Panc1 (cell line): ENCODE measurements around the gene ARMC8.

Experiments
- POLR2AphosphoS5 ChIP-seq: IDR thresholded peaks from 2 replicates; pipeline ENCODE4 v1.6.1; 2012; ENCODE audit warnings: mild to moderate bottlenecking, low read depth, low read length, moderate library complexity
- TF ChIP-seq, protein P1 (sequence below), 2 experiments: IDR thresholded peaks; 2 replicates each; pipeline ENCODE4 v1.6.1; 2011 to 2012; ENCODE audit warnings: low read depth in 2 of 2, control low read depth in 1 of 2, low read length in 1 of 2, mild to moderate bottlenecking in 1 of 2, moderate library complexity in 1 of 2; ENCODE audit not compliant: insufficient read depth in 1 of 2

GRCh38 chr3:138227650-138228049 is 40.5 kb downstream of the ARMC8 start:
- TF ChIP-seq, protein P1, sequence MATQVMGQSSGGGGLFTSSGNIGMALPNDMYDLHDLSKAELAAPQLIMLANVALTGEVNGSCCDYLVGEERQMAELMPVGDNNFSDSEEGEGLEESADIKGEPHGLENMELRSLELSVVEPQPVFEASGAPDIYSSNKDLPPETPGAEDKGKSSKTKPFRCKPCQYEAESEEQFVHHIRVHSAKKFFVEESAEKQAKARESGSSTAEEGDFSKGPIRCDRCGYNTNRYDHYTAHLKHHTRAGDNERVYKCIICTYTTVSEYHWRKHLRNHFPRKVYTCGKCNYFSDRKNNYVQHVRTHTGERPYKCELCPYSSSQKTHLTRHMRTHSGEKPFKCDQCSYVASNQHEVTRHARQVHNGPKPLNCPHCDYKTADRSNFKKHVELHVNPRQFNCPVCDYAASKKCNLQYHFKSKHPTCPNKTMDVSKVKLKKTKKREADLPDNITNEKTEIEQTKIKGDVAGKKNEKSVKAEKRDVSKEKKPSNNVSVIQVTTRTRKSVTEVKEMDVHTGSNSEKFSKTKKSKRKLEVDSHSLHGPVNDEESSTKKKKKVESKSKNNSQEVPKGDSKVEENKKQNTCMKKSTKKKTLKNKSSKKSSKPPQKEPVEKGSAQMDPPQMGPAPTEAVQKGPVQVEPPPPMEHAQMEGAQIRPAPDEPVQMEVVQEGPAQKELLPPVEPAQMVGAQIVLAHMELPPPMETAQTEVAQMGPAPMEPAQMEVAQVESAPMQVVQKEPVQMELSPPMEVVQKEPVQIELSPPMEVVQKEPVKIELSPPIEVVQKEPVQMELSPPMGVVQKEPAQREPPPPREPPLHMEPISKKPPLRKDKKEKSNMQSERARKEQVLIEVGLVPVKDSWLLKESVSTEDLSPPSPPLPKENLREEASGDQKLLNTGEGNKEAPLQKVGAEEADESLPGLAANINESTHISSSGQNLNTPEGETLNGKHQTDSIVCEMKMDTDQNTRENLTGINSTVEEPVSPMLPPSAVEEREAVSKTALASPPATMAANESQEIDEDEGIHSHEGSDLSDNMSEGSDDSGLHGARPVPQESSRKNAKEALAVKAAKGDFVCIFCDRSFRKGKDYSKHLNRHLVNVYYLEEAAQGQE (IDR thresholded peaks at IDR 0.05; ENCODE audit: insufficient read depth in 1 of 2, low read depth in 2 of 2, low read length in 1 of 2), result no peak
- TF ChIP-seq POLR2AphosphoS5, result no peak
